GM12891 (cell line): ENCODE data around the gene GNG13.
"Not testable (repeated sequence)": the region's sequence is repeated elsewhere in the genome, so short reads cannot be mapped to it uniquely, and the experiment has no call there.

Experiments used
- DNase-seq: peaks from one replicate; pipeline ENCODE4 v3.0.0; 2011; ENCODE audit warnings: low spot score; ENCODE audit not compliant: insufficient read length
- FAIRE-seq: peaks from 2 replicates; lab custom pipeline; 2011; peaks lifted over from hg19 to GRCh38; lab: Jason Lieb, UNC
- PAX5 ChIP-seq: IDR thresholded peaks from 2 replicates; pipeline ENCODE4 v1.6.1; 2011; ENCODE audit warnings: low read length, moderate library complexity, mild to moderate bottlenecking; ENCODE audit not compliant: insufficient read depth, severe bottlenecking
- POLR2A ChIP-seq: IDR thresholded peaks from 2 replicates; pipeline ENCODE4 v1.6.1; 2011; ENCODE audit warnings: low read depth, low read length, control low read depth
- POLR2AphosphoS5 ChIP-seq: IDR thresholded peaks from 2 replicates; pipeline ENCODE4 v1.6.1; 2011; ENCODE audit warnings: low read depth, low read length, control low read depth
- POU2F2 ChIP-seq: IDR thresholded peaks from 2 replicates; pipeline ENCODE4 v1.6.1; 2011; ENCODE audit warnings: low read depth, mild to moderate bottlenecking, control low read depth, low read length, moderate library complexity
- SPI1 ChIP-seq: IDR thresholded peaks from 2 replicates; pipeline ENCODE4 v1.6.1; 2011; ENCODE audit warnings: low read depth, low read length, control low read depth
- TAF1 ChIP-seq: IDR thresholded peaks from 2 replicates; pipeline ENCODE4 v1.6.1; 2011; ENCODE audit warnings: low read depth, low read length, control low read depth

Gene GNG13

DNA sequence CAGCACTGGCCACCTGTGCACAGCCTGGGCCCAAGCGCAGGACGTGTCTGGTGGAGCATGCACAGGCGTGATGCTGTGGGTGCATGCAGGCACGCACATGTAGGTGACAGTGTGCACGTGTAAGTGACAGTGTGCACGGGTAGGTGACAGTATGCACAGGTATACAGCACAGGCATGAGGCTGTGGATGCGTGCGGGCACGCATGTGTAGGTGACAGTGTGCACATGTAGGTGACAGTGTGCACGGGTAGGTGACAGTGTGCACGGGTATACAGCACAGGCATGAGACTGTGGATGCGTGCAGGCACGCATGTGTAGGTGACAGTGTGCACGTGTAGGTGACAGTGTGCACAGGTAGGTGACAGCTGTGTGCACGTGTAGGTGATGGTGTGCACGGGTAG lies 20.2 kb downstream of the GNG13 start:
- no peak for DNase-seq
- TF ChIP-seq PAX5 (no peak), POLR2AphosphoS5 (no peak), POU2F2 (no peak), POLR2A (no peak), SPI1 (no peak), TAF1 (no peak)
- FAIRE-seq, result no peak

DNA sequence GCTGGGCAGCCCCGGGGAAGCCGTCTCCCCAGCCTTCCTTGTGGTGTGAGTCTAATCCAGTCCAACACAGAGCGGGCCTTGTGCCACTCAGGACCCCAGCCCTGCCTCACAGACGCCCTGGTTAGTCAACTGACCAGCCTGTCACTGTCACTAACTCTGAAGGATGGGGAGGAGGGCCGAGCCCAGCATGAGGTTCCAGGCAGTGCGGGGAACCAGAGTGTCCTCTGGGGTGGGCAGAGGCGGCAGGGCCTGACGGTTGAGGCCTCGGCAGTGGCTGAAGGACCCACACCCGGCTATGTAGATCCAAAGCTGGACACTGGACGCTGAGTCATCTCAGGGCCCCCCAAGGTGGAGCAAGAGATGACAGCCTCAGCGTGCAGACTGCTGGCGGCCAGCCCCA lies 21.0 kb downstream of the GNG13 start:
- FAIRE-seq (no peak), DNase-seq (no peak)
- TF ChIP-seq SPI1 (no peak), POLR2A (no peak), POLR2AphosphoS5 (no peak), PAX5 (no peak), POU2F2 (no peak)

DNA sequence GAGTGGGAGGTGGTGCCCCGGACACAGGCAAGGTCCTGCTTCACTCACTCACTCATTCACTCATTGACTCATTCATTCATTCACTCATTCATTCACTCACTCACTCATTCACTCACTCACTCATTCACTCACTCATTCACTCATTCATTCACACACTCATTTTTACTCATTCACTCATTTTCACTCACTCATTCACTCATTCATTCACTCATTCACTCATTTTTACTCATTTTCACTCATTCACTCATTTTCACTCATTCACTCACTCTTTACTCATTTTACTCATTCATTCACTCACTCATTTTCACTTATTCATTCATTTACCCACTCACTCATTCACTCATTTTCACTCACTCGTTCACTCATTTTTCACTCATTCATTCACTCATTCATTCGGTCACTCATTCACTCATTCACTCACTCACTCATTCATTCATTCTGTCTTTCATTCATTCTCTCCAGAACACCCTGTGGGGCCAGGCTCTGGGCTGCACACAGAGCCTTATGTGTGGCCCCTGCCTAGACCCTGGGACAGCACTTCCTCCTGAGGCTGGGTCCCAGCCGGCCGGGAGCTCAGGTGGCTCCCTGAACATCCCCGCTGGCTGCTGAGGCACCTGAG lies 21.5 kb downstream of the GNG13 start:
- FAIRE-seq, result no peak
- TF ChIP-seq SPI1 (no peak), TAF1 (no peak), PAX5 (no peak)
- DNase-seq, result no peak

DNA sequence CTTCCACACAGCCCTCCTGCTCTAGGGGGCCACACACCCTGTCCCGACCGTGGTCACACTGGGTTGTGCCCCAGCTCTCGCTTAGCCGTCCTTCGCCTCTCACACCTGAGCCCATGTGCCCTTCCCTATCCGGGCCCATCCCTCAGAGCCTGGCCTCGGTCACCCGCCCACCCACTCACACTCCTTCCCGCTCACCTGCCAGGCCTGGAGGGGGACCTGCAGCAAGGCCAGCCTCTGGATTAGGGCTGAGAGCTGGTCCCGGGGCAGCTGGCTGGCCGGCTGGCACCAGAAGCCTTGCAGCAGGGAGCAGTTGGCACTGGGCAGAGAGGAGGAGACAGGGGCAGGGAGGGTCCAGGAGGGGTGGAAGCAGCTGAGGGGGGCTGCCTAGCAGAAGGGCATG lies 22.1 kb downstream of the GNG13 start:
- no peak for DNase-seq
- no peak for FAIRE-seq
- no peak for TF ChIP-seq SPI1
- no peak for TF ChIP-seq POLR2A

DNA sequence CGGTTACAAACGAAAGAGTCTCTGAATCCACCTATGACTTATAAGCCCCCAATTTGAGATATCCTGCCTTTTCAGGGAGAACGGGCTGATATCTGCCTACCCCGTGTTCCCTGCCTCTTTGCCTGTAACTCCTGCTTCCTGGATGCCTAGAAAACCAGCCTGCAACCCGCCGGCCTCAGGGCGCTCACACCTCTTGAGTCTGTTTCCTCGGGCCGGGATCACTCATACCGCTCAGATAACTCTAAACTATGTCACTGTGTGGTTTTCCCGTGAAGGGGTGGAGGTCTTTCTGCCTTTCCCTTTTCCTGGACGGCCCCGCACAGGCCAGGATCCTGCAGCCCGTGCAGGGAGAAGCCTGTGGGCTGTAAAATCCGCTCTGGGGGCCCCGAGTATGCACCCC lies 22.7 kb downstream of the GNG13 start:
- no peak for DNase-seq
- TF ChIP-seq POLR2AphosphoS5 (no peak), PAX5 (no peak), POLR2A (no peak), POU2F2 (no peak)
- no peak for FAIRE-seq

DNA sequence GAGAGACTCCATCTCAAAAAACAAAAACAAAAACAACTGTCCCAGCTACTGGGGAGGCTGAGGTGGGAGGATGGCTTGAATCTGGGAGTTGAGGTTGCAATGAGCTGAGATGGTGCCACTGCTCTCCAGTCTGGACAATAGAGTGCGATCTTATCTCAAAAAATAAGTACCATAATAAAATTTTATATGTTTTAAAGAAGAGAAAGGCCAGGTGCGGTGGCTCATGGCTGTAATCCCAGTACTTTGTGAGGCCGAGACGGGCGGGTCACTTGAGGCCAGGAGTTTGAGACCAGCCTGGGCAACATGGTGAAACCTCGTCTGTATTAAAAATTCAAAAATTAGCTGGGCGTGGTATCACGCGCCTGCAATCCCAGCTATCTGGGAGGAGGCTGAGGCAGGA lies 23.7 kb downstream of the GNG13 start:
- no peak for FAIRE-seq
- no peak for DNase-seq
- TF ChIP-seq PAX5, result no peak
- TF ChIP-seq POLR2A, result no peak

DNA sequence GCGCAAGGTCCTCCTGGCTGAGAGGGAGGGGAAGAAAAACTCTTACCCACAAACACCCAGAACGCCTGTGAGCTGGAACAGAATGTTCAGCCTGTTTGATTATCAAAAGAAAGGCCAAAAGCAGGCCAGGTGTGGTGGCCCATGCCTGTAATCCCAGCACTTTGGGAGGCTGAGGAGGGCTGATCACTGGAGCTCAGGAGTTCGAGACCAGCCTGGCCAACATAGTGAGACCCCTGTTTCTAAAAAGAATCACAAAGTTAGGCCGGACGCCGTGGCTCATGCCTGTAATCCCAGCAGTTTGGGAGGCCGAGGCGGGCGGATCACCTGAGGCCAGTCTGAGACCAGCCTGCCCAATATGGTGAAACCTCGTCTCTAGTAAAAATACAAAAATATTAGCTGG lies 24.2 kb downstream of the GNG13 start:
- DNase-seq, FAIRE-seq: not testable (repeated sequence)

DNA sequence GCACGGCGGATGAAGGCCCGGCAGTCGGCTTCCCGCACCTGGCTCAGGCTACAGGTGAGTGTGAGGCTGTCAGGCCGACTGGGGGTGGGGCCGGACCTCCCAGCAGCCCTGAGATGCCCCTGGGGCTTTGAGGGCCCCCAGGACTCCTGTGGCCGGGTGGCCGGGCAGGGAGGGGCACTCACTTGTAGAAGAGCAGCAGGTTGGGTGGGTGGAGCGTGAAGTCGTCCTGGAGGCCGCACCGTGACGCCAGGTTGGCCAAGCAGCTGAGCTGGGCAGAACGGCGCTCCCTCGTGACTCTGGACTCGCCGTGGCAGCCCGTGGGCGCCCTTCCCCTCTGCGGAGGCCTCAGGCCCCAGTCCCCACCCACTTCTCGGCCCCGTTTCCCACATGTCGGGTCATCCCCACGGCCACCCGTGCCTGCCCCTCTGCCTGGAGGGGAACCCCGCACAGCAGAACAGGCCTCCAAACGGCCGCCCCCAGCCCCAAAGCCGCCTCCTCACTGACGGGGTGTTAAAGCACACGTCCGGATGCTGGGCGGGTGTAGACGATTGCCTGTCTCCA lies 25.2 kb downstream of the GNG13 start:
- no peak for TF ChIP-seq POLR2AphosphoS5
- no peak for TF ChIP-seq SPI1
- TF ChIP-seq TAF1, result no peak
- no peak for TF ChIP-seq POLR2A
- TF ChIP-seq POU2F2, result no peak
- no peak for TF ChIP-seq PAX5
- DNase-seq (no peak), FAIRE-seq (no peak)

DNA sequence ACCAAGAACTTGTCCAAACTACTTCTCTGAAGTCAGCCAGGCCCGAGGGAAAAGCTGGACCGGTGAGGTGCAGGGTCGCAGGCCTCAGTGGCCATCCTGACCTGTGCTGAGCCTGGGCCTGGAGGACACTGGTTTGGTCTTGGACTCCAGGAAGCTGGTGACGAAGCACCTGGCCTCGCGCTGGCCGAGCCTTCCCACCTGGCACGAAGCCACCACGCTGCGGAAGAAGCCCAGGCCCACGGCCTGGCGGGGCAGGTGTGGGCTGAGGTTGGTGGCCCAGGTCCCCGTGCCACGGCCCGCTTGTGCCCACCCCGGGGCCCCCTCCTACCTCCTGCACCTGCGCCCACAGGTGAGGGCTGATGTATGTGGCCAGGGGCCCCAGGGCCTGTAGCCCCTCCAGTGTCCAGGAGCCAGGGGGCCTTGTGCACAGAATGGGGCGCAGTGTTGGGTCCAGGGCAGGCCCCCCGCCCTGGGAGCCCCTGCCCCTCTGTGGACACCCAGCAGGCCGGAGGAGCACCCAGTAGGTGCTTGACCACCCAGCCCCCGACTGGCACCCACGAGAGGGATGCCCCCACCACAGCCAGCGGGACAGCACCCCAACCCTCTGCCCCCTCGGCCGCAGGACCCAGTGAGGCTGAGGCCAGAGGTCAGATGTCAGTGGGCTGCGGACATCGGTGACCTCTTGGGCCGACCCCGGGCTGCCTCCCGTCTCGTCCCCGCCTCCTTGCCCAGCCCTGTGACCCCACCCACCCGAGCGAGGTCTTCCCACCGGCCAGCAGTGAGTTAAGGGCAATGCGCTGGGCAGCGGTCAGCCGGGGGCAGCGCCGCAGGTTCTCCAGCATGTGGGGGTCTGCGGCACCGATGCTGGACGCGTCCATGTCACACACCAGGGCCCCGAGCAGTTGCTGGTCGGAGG lies 26.2 kb downstream of the GNG13 start:
- FAIRE-seq, result no peak
- TF ChIP-seq SPI1 (no peak), POLR2A (no peak), POU2F2 (no peak), TAF1 (no peak), POLR2AphosphoS5 (no peak), PAX5 (no peak)

DNA sequence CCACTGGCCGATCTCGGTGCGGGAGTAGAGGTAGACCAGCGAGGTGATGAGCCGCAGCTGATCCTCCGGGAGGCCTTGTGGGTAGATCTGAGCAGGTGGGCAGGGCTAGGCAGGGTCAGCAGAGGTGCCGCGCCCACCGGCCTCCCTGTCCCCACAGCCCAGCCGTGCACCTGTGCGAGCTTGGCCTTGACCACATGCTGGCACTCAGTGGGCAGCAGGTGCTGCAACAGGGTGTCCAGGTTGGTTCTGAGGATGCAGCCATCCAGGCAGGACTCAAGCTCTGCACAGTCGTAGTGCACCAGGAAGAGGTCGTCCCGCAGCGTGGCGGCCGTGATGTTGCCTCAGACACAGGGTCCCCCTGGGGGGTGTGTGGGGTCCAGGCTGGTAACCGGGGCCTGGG lies 27.6 kb downstream of the GNG13 start:
- FAIRE-seq (no peak), DNase-seq (no peak)
- TF ChIP-seq POLR2AphosphoS5, result no peak
- no peak for TF ChIP-seq PAX5
- no peak for TF ChIP-seq TAF1
- no peak for TF ChIP-seq POU2F2

More for the DNA sequence above, 26.2 kb downstream of the GNG13 start:
- DNase-seq, result no peak

DNA sequence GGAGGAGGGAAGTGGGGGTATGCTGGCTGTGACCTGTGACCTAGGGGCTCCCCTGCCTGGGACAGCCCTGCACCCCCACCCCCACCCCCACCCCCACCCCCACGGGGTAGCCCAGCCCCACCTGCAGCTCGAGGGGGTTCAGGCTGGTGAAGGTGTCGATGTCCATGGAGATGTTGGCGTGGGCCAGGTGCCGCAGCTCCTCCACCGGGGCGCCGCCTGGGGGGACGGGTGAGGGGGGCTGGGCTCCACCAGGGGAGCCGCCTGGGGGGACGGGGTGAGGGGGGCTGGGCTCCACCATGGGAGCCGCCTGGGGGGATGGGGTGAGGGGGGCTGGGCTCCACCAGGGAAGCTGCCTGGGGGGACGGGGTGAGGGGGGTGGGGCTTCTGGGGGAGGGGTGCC lies 30.1 kb downstream of the GNG13 start:
- DNase-seq (no peak), FAIRE-seq (no peak)
- no peak for TF ChIP-seq PAX5
- TF ChIP-seq SPI1, result no peak
- TF ChIP-seq TAF1, result no peak

DNA sequence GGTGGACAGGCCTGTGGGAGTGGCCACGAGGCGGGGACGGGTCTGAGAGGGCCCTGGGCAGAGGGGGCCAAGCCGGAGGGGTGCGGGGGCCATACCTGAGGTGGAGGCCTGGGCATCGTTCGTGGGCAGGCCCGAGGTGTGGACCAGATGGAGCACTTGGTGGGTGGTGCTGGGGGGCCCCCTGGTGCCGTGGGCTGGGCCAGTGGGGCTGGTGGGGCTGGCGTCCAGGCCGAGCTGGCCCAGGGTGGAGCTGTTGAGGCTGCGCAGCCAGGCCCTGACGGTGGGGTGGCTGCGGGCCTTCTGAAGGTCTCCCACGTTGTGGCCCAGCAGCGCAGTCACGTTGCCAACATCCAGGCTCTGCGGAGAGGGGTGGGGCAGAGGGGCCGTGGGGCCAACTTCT lies 30.6 kb downstream of the GNG13 start:
- no peak for DNase-seq
- TF ChIP-seq TAF1 (no peak), SPI1 (no peak), POLR2AphosphoS5 (no peak), PAX5 (no peak), POU2F2 (no peak), POLR2A (no peak)
- FAIRE-seq, result no peak
